ENCODE results near the gene RASGRF1.

GRCh38 chr15:78969687-78970349 is 120.8 kb downstream of the RASGRF1 start:
- TF ChIP-seq, protein P1, sequence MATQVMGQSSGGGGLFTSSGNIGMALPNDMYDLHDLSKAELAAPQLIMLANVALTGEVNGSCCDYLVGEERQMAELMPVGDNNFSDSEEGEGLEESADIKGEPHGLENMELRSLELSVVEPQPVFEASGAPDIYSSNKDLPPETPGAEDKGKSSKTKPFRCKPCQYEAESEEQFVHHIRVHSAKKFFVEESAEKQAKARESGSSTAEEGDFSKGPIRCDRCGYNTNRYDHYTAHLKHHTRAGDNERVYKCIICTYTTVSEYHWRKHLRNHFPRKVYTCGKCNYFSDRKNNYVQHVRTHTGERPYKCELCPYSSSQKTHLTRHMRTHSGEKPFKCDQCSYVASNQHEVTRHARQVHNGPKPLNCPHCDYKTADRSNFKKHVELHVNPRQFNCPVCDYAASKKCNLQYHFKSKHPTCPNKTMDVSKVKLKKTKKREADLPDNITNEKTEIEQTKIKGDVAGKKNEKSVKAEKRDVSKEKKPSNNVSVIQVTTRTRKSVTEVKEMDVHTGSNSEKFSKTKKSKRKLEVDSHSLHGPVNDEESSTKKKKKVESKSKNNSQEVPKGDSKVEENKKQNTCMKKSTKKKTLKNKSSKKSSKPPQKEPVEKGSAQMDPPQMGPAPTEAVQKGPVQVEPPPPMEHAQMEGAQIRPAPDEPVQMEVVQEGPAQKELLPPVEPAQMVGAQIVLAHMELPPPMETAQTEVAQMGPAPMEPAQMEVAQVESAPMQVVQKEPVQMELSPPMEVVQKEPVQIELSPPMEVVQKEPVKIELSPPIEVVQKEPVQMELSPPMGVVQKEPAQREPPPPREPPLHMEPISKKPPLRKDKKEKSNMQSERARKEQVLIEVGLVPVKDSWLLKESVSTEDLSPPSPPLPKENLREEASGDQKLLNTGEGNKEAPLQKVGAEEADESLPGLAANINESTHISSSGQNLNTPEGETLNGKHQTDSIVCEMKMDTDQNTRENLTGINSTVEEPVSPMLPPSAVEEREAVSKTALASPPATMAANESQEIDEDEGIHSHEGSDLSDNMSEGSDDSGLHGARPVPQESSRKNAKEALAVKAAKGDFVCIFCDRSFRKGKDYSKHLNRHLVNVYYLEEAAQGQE (IDR thresholded peaks at IDR 0.05; ENCODE audit: low read depth), result no peak
- TF ChIP-seq CREB1 (IDR thresholded peaks at IDR 0.05; ENCODE audit: low read depth) (no peak), YY1 (IDR thresholded peaks at IDR 0.05; ENCODE audit: low read depth) (no peak), EP300 (IDR thresholded peaks at IDR 0.05; ENCODE audit: borderline replicate concordance) (no peak), TAF1 (IDR thresholded peaks at IDR 0.05; ENCODE audit: low read depth) (no peak), TCF12 (IDR thresholded peaks at IDR 0.05; ENCODE audit: low read depth) (no peak), RAD21 (IDR thresholded peaks at IDR 0.05; ENCODE audit: low read depth) (no peak), EGR1 (IDR thresholded peaks at IDR 0.05) (no peak), CEBPB (IDR thresholded peaks at IDR 0.05) (no peak), TEAD4 (IDR thresholded peaks at IDR 0.05) (no peak)
- TF ChIP-seq, protein P2, sequence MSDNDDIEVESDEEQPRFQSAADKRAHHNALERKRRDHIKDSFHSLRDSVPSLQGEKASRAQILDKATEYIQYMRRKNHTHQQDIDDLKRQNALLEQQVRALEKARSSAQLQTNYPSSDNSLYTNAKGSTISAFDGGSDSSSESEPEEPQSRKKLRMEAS (IDR thresholded peaks at IDR 0.05), result no peak
- TF ChIP-seq, protein P3, sequence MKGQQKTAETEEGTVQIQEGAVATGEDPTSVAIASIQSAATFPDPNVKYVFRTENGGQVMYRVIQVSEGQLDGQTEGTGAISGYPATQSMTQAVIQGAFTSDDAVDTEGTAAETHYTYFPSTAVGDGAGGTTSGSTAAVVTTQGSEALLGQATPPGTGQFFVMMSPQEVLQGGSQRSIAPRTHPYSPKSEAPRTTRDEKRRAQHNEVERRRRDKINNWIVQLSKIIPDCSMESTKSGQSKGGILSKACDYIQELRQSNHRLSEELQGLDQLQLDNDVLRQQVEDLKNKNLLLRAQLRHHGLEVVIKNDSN (IDR thresholded peaks at IDR 0.05), result no peak
